HG03457 (cell line): ENCODE data around the gene TBX10.

ENCODE experiments used
- ATAC-seq: cut with Tn5 transposase; IDR thresholded peaks from one replicate; pipeline ENCODE4 v1.9.1; 2021; ENCODE audit warnings: moderate number of reproducible peaks; ENCODE audit not compliant: unreplicated experiment

TBX10 gene

DNA sequence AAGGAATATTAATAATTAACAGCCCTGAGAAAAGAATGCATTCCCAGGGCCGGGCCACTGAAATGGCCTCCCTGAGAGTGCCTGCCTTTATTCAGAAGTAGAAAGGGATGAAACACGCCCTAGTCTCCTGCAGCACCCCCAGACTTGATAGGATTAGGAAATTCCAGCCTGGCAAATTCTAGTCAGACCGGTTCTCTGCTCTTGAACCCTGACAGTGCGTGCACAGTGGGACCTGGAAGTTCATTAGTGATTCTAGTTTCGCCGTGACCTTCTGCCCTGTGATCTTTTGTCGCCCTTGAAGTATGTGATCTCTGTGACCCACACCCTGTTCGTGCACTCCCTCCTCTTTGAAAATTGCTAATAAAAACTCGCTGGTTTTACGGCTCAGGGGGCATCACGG lies 58.1 kb downstream of the TBX10 start:
- no peak for ATAC-seq
